Fibroblast of lung (primary cell): Measurements from ENCODE around the gene PAQR5. TPM values are rescaled to one million over a fixed set of nuclear protein-coding genes. Genes with fewer than 3 reads are reported as not detected.

Source experiments
- DNase-seq, 2 donors: peaks; one replicate each; pipeline versions ENCODE4 v3.0.0 to v3.0.0-alpha.2; 2010; ENCODE audit warnings: low read depth in 2 of 2
- H2AFZ ChIP-seq: 2 replicates; pipeline ENCODE4 v1.5.1; 2012; ENCODE audit warnings: low read length, control low read depth, inconsistent platforms
- H3K27ac ChIP-seq: 2 replicates; pipeline ENCODE4 v1.5.1; 2011; ENCODE audit warnings: low read length, control low read depth; ENCODE audit not compliant: insufficient read depth
- H3K27me3 ChIP-seq: 2 replicates; pipeline ENCODE4 v1.5.1; 2011; ENCODE audit warnings: mild to moderate bottlenecking, low read length; ENCODE audit not compliant: control insufficient read depth, insufficient read depth
- H3K36me3 ChIP-seq: 2 replicates; pipeline ENCODE4 v1.5.1; 2011; ENCODE audit warnings: low read length; ENCODE audit not compliant: control insufficient read depth, insufficient read depth
- H3K4me1 ChIP-seq: 2 replicates; pipeline ENCODE4 v1.5.1; 2011; ENCODE audit warnings: low read length; ENCODE audit not compliant: control insufficient read depth, insufficient read depth; ENCODE audit errors: extremely low read depth
- H3K4me2 ChIP-seq: 2 replicates; pipeline ENCODE4 v1.5.1; 2011; ENCODE audit warnings: low read length, control low read depth; ENCODE audit not compliant: insufficient read depth; ENCODE audit errors: extremely low read depth
- H3K4me3 ChIP-seq, 4 experiments: fragments of 200-600 bp in 1 of 4; sonication (generic) in 1 of 4; replicated peaks in 1 of 4; 2 replicates each; pipeline ENCODE4 v1.5.1; 2011 to 2016; ENCODE audit warnings: low read length in 4 of 4, low read depth in 3 of 4, mild to moderate bottlenecking in 3 of 4, control low read depth in 2 of 4, inconsistent platforms in 1 of 4, mixed read lengths in 1 of 4; ENCODE audit not compliant: insufficient read depth in 1 of 4; ENCODE audit errors: control extremely low read depth in 1 of 4
- H3K79me2 ChIP-seq: 2 replicates; pipeline ENCODE4 v1.5.1; 2012; ENCODE audit warnings: mild to moderate bottlenecking, low read length, inconsistent platforms; ENCODE audit not compliant: control insufficient read depth, insufficient read depth
- H3K9ac ChIP-seq: 2 replicates; pipeline ENCODE4 v1.5.1; 2011; ENCODE audit warnings: mild to moderate bottlenecking, low read length, control low read depth; ENCODE audit not compliant: insufficient read depth
- H3K9me3 ChIP-seq: 2 replicates; pipeline ENCODE4 v1.5.1; 2012; ENCODE audit warnings: low read depth, low read length; ENCODE audit not compliant: control insufficient read depth, insufficient read depth
- H4K20me1 ChIP-seq: 2 replicates; pipeline ENCODE4 v1.5.1; 2011; ENCODE audit warnings: low read length; ENCODE audit not compliant: control insufficient read depth, insufficient read depth; ENCODE audit errors: extremely low read depth
- EZH2 ChIP-seq: IDR thresholded peaks from 2 replicates; pipeline ENCODE4 v1.5.1; 2012; ENCODE audit warnings: low read length, control low read depth, mild to moderate bottlenecking; ENCODE audit errors: missing control alignments
- polyA plus RNA-seq, 2 donors: library from polyadenylated mRNA; depleted of rRNA in 1 of 2; stranded (reverse) in 1 of 2; unstranded in 1 of 2; fragments of >200 nt; gene quantifications; 2 replicates each; pipeline ENCODE4 v1.2.1, GENCODE V29; 2011 to 2012; ENCODE audit warnings: missing spikeins in 1 of 2
- total RNA-seq: library from RNA; depleted of rRNA; stranded (reverse); fragments of >200 nt; gene quantifications from 2 replicates; pipeline ENCODE4 v1.2.1, GENCODE V29; 2014
- TF ChIP-seq, protein P1 (sequence below), 2 donors: IDR thresholded peaks in 1 of 2; conservative IDR thresholded peaks in 1 of 2; 1 replicate in 1 of 2; 2 replicates in 1 of 2; pipeline ENCODE4 v1.5.1; 2011 to 2012; ENCODE audit warnings: low read length in 2 of 2, control low read depth in 1 of 2, inconsistent platforms in 1 of 2, low read depth in 1 of 2, mild to moderate bottlenecking in 1 of 2

The PAQR5 gene
- total and polyA plus RNA-seq, 2 donors (not counting 1 experiment from before 2014, with no cell fraction given): 6.0 to 16.2 TPM

DNA sequence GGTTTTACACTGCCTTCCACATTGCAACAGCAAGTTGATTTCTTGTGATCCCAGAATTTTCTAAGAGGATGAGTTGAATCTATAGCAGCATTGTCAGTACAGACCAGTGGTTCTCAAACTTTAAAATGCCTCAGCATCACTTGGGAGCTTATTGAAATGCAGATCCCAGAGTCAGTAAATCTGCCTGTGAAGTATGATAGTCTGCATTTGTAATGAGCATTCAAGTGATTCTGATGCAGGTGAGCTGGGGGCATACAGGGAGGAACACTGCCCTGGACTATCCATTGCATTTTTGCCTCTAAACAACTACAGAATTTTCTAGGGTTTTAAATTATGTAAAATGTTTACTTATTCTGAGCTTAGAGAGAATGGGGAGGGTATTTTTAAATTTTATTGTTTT lies 27.5 kb upstream of the PAQR5 start:
- TF ChIP-seq, protein P1, sequence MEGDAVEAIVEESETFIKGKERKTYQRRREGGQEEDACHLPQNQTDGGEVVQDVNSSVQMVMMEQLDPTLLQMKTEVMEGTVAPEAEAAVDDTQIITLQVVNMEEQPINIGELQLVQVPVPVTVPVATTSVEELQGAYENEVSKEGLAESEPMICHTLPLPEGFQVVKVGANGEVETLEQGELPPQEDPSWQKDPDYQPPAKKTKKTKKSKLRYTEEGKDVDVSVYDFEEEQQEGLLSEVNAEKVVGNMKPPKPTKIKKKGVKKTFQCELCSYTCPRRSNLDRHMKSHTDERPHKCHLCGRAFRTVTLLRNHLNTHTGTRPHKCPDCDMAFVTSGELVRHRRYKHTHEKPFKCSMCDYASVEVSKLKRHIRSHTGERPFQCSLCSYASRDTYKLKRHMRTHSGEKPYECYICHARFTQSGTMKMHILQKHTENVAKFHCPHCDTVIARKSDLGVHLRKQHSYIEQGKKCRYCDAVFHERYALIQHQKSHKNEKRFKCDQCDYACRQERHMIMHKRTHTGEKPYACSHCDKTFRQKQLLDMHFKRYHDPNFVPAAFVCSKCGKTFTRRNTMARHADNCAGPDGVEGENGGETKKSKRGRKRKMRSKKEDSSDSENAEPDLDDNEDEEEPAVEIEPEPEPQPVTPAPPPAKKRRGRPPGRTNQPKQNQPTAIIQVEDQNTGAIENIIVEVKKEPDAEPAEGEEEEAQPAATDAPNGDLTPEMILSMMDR (conservative IDR thresholded peaks at IDR 0.05 in 1 of 2, IDR thresholded peaks at IDR 0.05 in 1 of 2; ENCODE audit: low read depth in 1 of 2, low read length in 2 of 2): no peak
- TF ChIP-seq EZH2: no peak
- Histone ChIP-seq H3K4me1 (no peaks in the 10 kb centered on the region), H3K9ac (no peak overlapping the region), H3K36me3 (no peaks in the 10 kb centered on the region), H4K20me1 (no peaks in the 10 kb centered on the region), H3K4me3 (no peak overlapping the region), H3K9me3 (no peaks in the 10 kb centered on the region), H3K27ac (no peak overlapping the region), H3K4me2 (no peak overlapping the region), H2AFZ (no peak overlapping the region), H3K27me3 (no peaks in the 10 kb centered on the region), H3K79me2 (no peaks in the 10 kb centered on the region)
- no peak for DNase-seq

- Histone ChIP-seq H3K9ac (no peak overlapping the region), H3K4me2 (no peak overlapping the region), H3K27me3 (no peaks in the 10 kb centered on the region), H3K4me3 (no peak overlapping the region), H3K4me1 (no peaks in the 10 kb centered on the region), H4K20me1 (no peaks in the 10 kb centered on the region), H3K9me3 (no peaks in the 10 kb centered on the region), H2AFZ (no peak overlapping the region), H3K27ac (no peak overlapping the region), H3K36me3 (no peaks in the 10 kb centered on the region), H3K79me2 (no peaks in the 10 kb centered on the region)
- no peak for DNase-seq
- TF ChIP-seq, protein P1 (conservative IDR thresholded peaks at IDR 0.05 in 1 of 2, IDR thresholded peaks at IDR 0.05 in 1 of 2; ENCODE audit: low read depth in 1 of 2, low read length in 2 of 2): no peak
- no peak for TF ChIP-seq EZH2
These were observed 26.6 kb upstream of the PAQR5 start for GRCh38 chr15:69272139-69272538.

DNA sequence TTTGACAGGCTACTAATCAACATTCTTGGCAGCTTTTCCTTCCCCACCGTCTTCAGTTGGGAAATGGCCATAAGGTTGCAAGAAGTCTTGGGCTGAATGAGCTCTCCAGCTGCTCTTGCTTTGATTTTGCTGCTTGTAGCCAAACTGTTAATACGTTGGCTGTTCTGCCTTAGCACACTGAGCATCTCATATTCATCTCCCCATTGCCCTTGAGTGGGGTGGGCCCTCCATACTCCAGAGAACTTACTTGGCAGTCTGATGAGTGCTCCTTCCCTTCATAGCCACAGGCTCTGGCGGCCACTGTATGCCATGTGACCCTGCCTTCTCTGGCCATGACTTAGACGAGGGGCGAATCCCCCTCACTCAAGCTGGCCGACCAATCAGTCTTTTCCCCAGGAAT lies 25.8 kb upstream of the PAQR5 start:
- peak in 1 of 2 donors; percentile 20 for DNase-seq
- Histone ChIP-seq H3K79me2 (no peaks in the 10 kb centered on the region), H3K9ac (no peak overlapping the region), H3K27ac (no peak overlapping the region), H3K4me3 (no peak overlapping the region), H4K20me1 (no peaks in the 10 kb centered on the region), H3K9me3 (no peaks in the 10 kb centered on the region), H3K27me3 (no peaks in the 10 kb centered on the region), H3K4me1 (no peaks in the 10 kb centered on the region), H3K36me3 (no peaks in the 10 kb centered on the region), H2AFZ (no peak overlapping the region), H3K4me2 (no peak overlapping the region)
- TF ChIP-seq EZH2: no peak
- TF ChIP-seq, protein P1 (conservative IDR thresholded peaks at IDR 0.05 in 1 of 2, IDR thresholded peaks at IDR 0.05 in 1 of 2; ENCODE audit: low read depth in 1 of 2, low read length in 2 of 2): no peak
